Measurements from ENCODE around the gene SLC12A6. TPM values are rescaled to one million over a fixed set of nuclear protein-coding genes. Genes with fewer than 3 reads are reported as not detected.

SLC12A6 gene
- total RNA-seq, 1 experiment from 2014 or later = 15.1 TPM

DNA sequence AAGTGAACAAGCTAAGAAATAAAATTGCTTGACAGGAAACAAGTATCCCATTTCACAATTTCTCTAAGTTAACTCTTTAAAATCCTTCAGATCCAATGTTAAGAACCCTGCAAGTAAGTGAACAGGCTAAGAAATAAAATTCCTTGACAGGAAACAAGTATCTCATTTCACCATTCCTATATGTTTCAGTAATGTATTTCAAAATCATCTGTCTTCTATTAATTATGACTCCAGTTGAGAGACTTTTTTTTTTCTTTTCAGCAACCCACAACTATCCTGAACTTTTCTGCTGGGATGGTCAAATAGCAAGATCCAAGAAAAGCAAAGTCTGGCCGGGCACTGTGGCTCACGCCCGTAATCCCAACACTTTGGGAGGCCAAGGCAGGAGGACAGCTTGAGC is 2.4 kb upstream of the SLC12A6 start:
- CTCF ChIA-PET = interaction anchor here (0.8 kb wide), 1 partner anchor 28 kb away, joined by 4 read pairs; the partner anchor contains the start of gene LPCAT4
- intact Hi-C loops (cut with micrococcal nuclease) = loop anchor here (5.0 kb wide), 1 partner anchor 103 kb away; no protein-coding TSS in a partner anchor
- DNase-seq (ENCODE audit: low read depth, low spot score) (no peak), ATAC-seq (no peak)
- no peak for TF ChIP-seq EZH2phosphoT487 (IDR thresholded peaks at IDR 0.05; ENCODE audit: borderline replicate concordance)
- TF ChIP-seq POLR2A (IDR thresholded peaks at IDR 0.05; ENCODE audit: borderline replicate concordance, extremely low read depth, insufficient read depth, insufficient read length) = no peak
- no peak for TF ChIP-seq TCF7L2 (IDR thresholded peaks at IDR 0.05; ENCODE audit: borderline replicate concordance, extremely low read depth, insufficient read depth, insufficient read length)
- TF ChIP-seq JUND (IDR thresholded peaks at IDR 0.05) = no peak
- TF ChIP-seq SIN3A (IDR thresholded peaks at IDR 0.05; ENCODE audit: low read depth) = no peak
- no peak for TF ChIP-seq ZNF274 (IDR thresholded peaks at IDR 0.05; ENCODE audit: low read depth, low read length)
- no peak for TF ChIP-seq RAD21 (IDR thresholded peaks at IDR 0.05; ENCODE audit: low read depth)
- no peak for TF ChIP-seq ELF1 (IDR thresholded peaks at IDR 0.05; ENCODE audit: borderline replicate concordance, low read depth)
- TF ChIP-seq, protein P1, sequence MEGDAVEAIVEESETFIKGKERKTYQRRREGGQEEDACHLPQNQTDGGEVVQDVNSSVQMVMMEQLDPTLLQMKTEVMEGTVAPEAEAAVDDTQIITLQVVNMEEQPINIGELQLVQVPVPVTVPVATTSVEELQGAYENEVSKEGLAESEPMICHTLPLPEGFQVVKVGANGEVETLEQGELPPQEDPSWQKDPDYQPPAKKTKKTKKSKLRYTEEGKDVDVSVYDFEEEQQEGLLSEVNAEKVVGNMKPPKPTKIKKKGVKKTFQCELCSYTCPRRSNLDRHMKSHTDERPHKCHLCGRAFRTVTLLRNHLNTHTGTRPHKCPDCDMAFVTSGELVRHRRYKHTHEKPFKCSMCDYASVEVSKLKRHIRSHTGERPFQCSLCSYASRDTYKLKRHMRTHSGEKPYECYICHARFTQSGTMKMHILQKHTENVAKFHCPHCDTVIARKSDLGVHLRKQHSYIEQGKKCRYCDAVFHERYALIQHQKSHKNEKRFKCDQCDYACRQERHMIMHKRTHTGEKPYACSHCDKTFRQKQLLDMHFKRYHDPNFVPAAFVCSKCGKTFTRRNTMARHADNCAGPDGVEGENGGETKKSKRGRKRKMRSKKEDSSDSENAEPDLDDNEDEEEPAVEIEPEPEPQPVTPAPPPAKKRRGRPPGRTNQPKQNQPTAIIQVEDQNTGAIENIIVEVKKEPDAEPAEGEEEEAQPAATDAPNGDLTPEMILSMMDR (IDR thresholded peaks at IDR 0.05 in 2 of 3, conservative IDR thresholded peaks at IDR 0.05 in 1 of 3; ENCODE audit: borderline replicate concordance in 1 of 3, insufficient read depth in 1 of 3, low read depth in 2 of 3, low read length in 2 of 3) = no peak
- no peak for TF ChIP-seq SRF (IDR thresholded peaks at IDR 0.05; ENCODE audit: low read depth)
- TF ChIP-seq ZFX (IDR thresholded peaks at IDR 0.05) = no peak
- TF ChIP-seq REST (IDR thresholded peaks at IDR 0.05; ENCODE audit: low read depth) = no peak
- TF ChIP-seq YY1 (IDR thresholded peaks at IDR 0.05; ENCODE audit: extremely low read depth, insufficient replicate concordance, low read depth, low read length) = no peak
- no peak for TF ChIP-seq FOSL1 (IDR thresholded peaks at IDR 0.05; ENCODE audit: low read depth)
- Histone ChIP-seq H2AFZ (ENCODE audit: low read depth, low read length, poor library complexity, severe bottlenecking) (no peak overlapping the region), H3K4me3 (replicated peaks in 1 of 2; ENCODE audit: low read depth in 1 of 2, low read length in 2 of 2) (no peak overlapping the region), H3K4me1 (ENCODE audit: control insufficient read depth in 1 of 2, insufficient read depth in 2 of 2, low read length in 2 of 2) (peaks cover 10 to 35% of the 10 kb centered on the region in 2 experiments; a peak in 3 of 4 replicates), H3K9ac (ENCODE audit: low read length) (no peak overlapping the region), H3K9me2 (ENCODE audit: insufficient read depth) (no peaks in the 10 kb centered on the region), H3K79me2 (ENCODE audit: insufficient read depth, low read length) (peaks cover 41% of the 10 kb centered on the region), H3K27ac (ENCODE audit: low read depth, low read length) (no peak overlapping the region), H3K4me2 (ENCODE audit: low read length) (no peak overlapping the region), H3K36me3 (ENCODE audit: control insufficient read depth in 1 of 2, insufficient read depth in 2 of 2, low read length in 2 of 2) (peaks cover 20 to 32% of the 10 kb centered on the region in 2 experiments), H4K20me1 (ENCODE audit: insufficient read depth) (no peaks in the 10 kb centered on the region), H3K27me3 (ENCODE audit: insufficient read depth, low read length) (no peaks in the 10 kb centered on the region), H3K9me3 (ENCODE audit: control insufficient read depth in 1 of 2, insufficient read depth in 1 of 2, low read depth in 1 of 2, low read length in 2 of 2) (no peaks in the 10 kb centered on the region)
- POLR2A ChIA-PET = no interaction called here
- no TSS peak for BruUV-seq (replicated peaks)
- RAD21 ChIA-PET (ENCODE audit: low non-redundant PET in 1 of 2, low total read pairs in 2 of 2, uncharacterized antibody in 2 of 2, unreplicated experiment in 2 of 2) = no interaction called here
